Left ventricle myocardium superior (tissue), 1 donor: Measurements from ENCODE around the gene TMTC2. TPM values are rescaled to one million over a fixed set of nuclear protein-coding genes. Genes with fewer than 3 reads are reported as not detected.
"Not testable (repeated sequence)": the region's sequence is repeated elsewhere in the genome, so short reads cannot be mapped to it uniquely, and the experiment has no call there.

ENCODE experiments used
- ATAC-seq: fragments of 200-7000 bp; cut with Tn5 transposase; one replicate; pipeline ENCODE4 v1.9.1; 2020; ENCODE audit warnings: mild to moderate bottlenecking, moderate library complexity
- DNase-seq: peaks from one replicate; pipeline ENCODE4 v3.0.0-alpha.2; 2020
- intact Hi-C: fragments of 100-400 bp; cut with micrococcal nuclease; formaldehyde crosslinking; loops from one replicate; pipeline ENCODE4 v1.11.0; 2022
- total RNA-seq: library from RNA; stranded (reverse); fragmentation: NEBNext Ultra II Directional; extraction: Animal tissue kit (Norgen Biotek cat#: 25700); gene quantifications from one replicate; pipeline ENCODE4 v1.2.1, GENCODE V29; 2021
- donor health status: DM: no; HTN: yes; CAD: no; lungs with severe emphysema.

TMTC2 gene
- total RNA-seq, 1 donor from 2014 or later = 4.7 TPM

DNA sequence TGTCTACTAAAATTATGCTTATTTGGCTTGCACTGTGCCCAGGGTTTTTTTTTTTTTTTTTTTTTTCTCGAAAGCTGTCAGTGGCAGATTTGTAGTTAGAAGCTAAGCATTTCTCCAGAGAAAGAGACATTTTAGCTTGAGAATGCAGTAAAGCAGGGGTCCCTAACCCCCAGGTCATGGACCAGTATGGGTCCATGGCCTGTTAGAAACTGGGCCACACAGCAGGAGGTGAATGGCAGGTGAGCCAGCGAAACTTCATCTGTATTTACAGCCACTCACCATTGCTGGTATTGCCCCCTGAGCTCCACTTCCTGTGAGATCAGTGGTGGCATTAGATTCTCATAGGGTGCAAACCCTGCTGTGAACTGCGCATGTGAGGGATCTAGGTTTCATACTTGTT is 73.7 kb downstream of the TMTC2 start:
- intact Hi-C loops = no loop called here
- DNase-seq = no peak
- ATAC-seq = no peak

GRCh38 chr12:82765206-82765605 is 78.5 kb downstream of the TMTC2 start:
- ATAC-seq, DNase-seq, intact Hi-C loops: not testable (repeated sequence)

GRCh38 chr12:82765971-82766705 is 79.4 kb downstream of the TMTC2 start:
- no peak for DNase-seq
- intact Hi-C loops = no loop called here
- no peak for ATAC-seq

DNA sequence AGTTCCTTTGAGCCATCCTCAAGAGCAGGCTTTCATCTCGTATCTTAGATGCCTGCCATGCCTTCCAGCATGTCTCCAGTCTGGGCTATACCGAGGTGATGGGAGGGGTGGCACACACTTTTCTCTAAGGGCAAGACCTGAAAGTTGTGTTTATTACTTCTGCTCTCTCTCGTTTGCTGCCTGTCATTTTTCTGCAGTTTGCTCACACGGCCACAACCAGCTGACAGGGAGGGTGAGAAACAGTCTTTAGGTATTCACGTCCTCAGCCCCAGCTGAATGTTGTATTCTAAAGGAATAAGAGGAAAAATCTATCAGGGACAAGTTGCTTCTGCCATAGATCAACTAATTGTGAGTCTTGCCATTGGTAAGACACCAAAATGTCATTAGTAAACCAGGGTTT is 88.0 kb downstream of the TMTC2 start:
- intact Hi-C loops = no loop called here
- DNase-seq = no peak
- no peak for ATAC-seq

- intact Hi-C loops = no loop called here
- ATAC-seq (no peak), DNase-seq (no peak)
These were observed 93.8 kb downstream of the TMTC2 start for GRCh38 chr12:82780517-82780916.

DNA sequence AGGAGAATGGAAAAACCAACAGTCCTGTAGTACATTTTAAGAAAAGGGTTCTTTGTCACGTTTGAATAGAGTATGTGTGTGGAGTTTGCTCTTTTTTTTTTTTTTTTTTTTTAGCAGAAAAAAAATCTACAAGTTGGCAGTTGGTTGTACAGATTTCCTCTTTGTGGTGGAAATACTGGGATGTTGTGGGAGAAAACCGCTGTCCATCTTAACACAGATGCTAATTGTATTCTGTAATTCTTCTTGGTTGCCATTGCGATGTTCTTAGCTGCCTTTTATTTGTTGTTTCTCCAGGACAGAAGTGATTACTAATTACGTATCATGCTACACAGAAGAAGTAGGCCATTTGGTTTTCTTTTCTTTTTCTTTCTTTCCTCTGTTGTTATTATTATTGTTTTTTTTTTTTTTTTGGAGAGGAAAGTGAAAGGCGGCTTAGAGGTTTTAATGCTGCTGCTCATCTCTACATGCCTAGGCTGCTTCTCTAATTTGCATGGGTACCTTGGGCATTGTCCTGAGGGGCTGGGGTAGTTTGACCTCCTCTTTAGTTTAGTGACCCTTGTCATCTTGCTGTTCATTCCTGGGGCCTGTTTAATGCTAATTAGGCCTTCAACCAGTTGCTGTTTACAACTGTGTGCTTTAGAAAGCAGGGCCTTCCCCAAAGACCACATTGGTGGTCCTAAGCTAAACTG is 94.7 kb downstream of the TMTC2 start:
- intact Hi-C loops = no loop called here
- DNase-seq (no peak), ATAC-seq (no peak)

GRCh38 chr12:82783435-82783834 is 96.7 kb downstream of the TMTC2 start:
- intact Hi-C loops = no loop called here
- DNase-seq = no peak
- no peak for ATAC-seq

GRCh38 chr12:82787016-82787415 is 100.3 kb downstream of the TMTC2 start:
- DNase-seq (no peak), ATAC-seq (no peak)
- intact Hi-C loops = no loop called here

GRCh38 chr12:82788594-82788993 is 101.9 kb downstream of the TMTC2 start:
- DNase-seq (no peak), ATAC-seq (no peak)
- intact Hi-C loops = no loop called here

DNA sequence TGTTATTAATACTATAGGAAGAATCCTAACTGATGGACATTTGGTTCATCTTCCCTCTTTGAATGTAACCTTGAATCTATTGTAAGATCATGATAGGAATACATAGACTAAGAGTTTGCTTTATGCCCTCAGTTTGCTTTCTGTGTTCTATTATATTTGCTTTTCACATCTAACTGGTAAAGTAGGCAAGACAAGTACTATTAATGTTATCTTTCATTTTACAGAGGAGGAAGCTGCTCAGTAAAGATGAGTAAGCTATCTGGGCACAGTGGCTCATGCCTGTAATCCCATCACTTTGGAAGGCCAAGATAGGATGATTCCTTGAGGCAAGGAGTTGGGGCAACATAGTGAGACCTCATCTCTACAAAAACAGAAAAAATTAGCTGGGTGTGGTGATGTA is 103.0 kb downstream of the TMTC2 start:
- DNase-seq (no peak), ATAC-seq (no peak)
- intact Hi-C loops = no loop called here

GRCh38 chr12:82793751-82794281 is 107.1 kb downstream of the TMTC2 start:
- ATAC-seq (no peak), DNase-seq (no peak)
- intact Hi-C loops = no loop called here

GRCh38 chr12:82797480-82797879 is 110.8 kb downstream of the TMTC2 start:
- intact Hi-C loops = no loop called here
- ATAC-seq (no peak), DNase-seq (no peak)

GRCh38 chr12:82800185-82800584 is 113.5 kb downstream of the TMTC2 start:
- ATAC-seq = no peak
- intact Hi-C loops = no loop called here
- no peak for DNase-seq

DNA sequence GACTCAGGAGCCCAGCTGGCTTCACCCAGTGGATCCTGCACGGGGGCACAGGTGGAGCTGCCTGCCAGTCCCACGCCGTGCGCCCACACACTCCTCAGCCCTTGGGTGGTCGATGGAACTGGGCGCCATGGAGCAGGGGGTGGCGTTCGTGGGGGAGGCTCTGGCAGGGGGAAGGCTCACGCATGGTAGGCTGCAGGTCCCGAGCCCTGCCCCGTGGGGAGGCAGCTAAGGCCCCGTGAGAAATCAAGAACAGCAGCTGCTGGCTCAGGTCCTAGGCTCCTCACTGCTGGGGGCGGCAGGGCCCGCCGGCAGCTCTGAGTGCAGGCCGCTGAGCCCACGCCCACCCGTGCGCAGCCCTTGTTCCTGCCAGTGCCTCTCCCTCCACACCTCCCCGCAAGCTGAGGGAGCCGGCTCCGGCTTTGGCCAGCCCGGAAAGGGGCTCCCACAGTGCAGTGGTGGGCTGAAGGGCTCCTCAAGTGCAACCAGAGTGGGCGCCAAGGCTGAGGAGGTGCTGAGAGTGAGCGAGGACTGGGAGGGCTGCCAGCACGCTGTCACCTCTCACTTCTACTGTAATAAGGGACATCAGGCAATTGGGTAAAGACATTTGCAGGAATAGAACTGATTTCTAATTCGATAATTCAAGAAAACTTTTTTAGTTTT is 115.4 kb downstream of the TMTC2 start:
- DNase-seq (no peak), ATAC-seq (no peak)
- intact Hi-C loops = no loop called here

DNA sequence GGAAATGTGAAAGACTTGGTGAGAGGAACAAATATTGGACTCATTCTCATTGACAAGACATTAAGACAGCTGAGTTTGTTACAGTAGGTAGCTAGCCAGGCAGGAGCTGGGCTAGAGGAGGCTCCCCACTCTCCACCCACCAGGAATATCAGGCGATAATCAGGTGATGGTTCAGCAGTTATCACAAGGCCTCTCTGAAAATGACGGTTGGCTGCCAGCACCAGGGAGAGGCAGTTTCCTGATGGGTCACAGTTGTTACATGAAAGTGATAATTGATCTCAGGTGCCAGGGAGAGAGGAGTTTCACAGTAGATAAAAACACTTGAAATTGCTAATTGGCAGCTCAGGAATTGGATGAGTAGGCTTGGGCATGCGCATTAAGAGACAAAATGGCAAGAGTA is 116.5 kb downstream of the TMTC2 start:
- no peak for ATAC-seq
- intact Hi-C loops = no loop called here
- no peak for DNase-seq

DNA sequence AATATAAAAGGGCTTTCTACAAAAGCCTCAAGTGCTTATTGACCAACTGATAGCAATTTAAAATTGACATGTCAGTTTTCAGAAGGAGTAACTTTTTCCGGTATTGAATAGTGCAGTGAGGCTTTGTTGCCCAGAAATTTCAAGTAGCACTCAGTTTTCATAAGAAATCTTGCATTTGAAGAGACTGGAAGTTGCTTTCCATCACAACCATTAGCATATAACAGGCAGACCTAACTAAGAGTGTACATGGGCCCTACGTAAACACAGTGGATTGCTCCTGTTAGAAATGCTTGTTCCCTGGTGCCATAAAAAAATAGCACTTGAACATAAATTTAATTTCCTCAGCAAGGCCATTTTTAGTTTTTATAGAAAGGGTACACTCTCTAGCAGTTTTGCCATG is 117.9 kb downstream of the TMTC2 start:
- DNase-seq = no peak
- intact Hi-C loops = no loop called here
- no peak for ATAC-seq

- intact Hi-C loops, DNase-seq, ATAC-seq: not testable (repeated sequence)
These were observed 118.3 kb downstream of the TMTC2 start for GRCh38 chr12:82805004-82805403.

- no peak for DNase-seq
- no peak for ATAC-seq
- intact Hi-C loops = no loop called here
These were observed 119.2 kb downstream of the TMTC2 start for GRCh38 chr12:82805812-82806497.

DNA sequence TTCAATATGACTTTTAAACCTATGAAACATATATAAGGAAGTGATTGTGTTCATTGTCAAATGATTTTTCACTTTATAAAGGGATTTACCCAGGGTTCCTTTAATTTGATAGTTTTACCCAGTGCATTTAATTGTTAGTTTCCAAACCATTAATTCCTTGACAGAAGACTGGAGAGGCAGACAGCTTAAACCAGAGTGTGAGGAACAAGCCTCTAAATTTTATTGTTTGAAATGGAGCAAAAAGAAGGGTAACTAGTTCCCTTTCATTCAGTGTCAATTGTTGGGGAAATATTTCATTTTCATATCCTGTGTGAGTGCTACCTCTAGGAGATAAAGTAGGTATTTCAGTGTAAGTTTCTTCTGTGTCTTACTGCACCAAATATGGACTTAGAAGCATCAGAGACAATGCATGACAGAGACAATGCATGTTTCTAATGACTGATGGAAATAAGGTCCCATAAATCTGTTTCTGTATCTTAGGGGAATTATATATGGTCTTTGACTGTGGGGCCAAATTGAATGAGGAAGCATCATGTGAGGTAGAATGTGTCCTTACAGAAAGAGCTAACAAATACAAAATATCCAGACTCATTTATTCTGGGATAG is 120.5 kb downstream of the TMTC2 start:
- intact Hi-C loops = no loop called here
- DNase-seq (no peak), ATAC-seq (no peak)
